K562 (cell line): ENCODE results near the gene SNW1. TPM values are rescaled to one million over a fixed set of nuclear protein-coding genes. Genes with fewer than 3 reads are reported as not detected.
A peak's percentile ranks its signal among the peaks of the same experiment; 100 is the strongest.

Experiments used
- ATAC-seq: fragments of 200-7000 bp; cut with Tn5 transposase; 3 replicates; pipeline ENCODE4 v1.9.1; 2020; ENCODE audit warnings: moderate library complexity
- BruUV-seq: library from RNA; stranded (reverse); fragments of 400-500 nt; replicated peaks from 2 replicates; lab custom pipeline; 2021; lab: Mats Ljungman, UMichigan
- CTCF ChIA-PET: fragments of 300-600 bp; formaldehyde crosslinking; extraction: SDS; loops from one replicate; lab custom pipeline; 2021; ENCODE audit warnings: low intra/inter-chr PET ratio; lab: Yijun Ruan, JAX
- POLR2A ChIA-PET: fragments of 300-600, 350-650 bp; sonication (Branson Sonifier 250); formaldehyde crosslinking; extraction: SDS; loops from one replicate; lab custom pipeline; 2021; ENCODE audit warnings: antibody characterized with exemption, inconsistent platforms; lab: Yijun Ruan, JAX
- DNase-seq, 4 experiments: peaks; one replicate each; pipeline versions ENCODE4 v3.0.0 to v3.0.0-alpha.2; 2011 to 2018; ENCODE audit warnings: low spot score in 3 of 4, mixed read lengths in 3 of 4; ENCODE audit errors: extremely low read depth in 1 of 4
- FAIRE-seq: peaks from 2 replicates; lab custom pipeline; 2011; peaks lifted over from hg19 to GRCh38; lab: Jason Lieb, UNC
- H2AFZ ChIP-seq: 2 replicates; pipeline ENCODE4 v1.6.0; 2011; ENCODE audit warnings: low read depth, low read length, control low read depth, inconsistent platforms
- H3K27ac ChIP-seq: fragments of 200-600 bp; 3 replicates; pipeline ENCODE4 v1.8.0; 2011; ENCODE audit warnings: low read depth, mild to moderate bottlenecking, control low read depth, inconsistent platforms, low read length, moderate library complexity, mixed read lengths; ENCODE audit errors: extremely low read depth
- H3K27me3 ChIP-seq, 2 experiments: fragments of 300-600 bp in 1 of 2; 2 replicates in 1 of 2; 3 replicates in 1 of 2; pipeline versions ENCODE4 v1.6.0 to v1.8.0; 2011; ENCODE audit warnings: inconsistent platforms in 2 of 2, low read length in 2 of 2, mild to moderate bottlenecking in 1 of 2, mixed read lengths in 1 of 2, moderate library complexity in 1 of 2; ENCODE audit not compliant: control insufficient read depth in 2 of 2, insufficient read depth in 2 of 2
- H3K36me3 ChIP-seq: fragments of 300-600 bp; 3 replicates; pipeline ENCODE4 v1.8.0; 2011; ENCODE audit warnings: mild to moderate bottlenecking, low read length, inconsistent platforms; ENCODE audit not compliant: control insufficient read depth, insufficient read depth
- H3K4me1 ChIP-seq, 2 experiments: fragments of 200-600 bp in 1 of 2; replicated peaks in 1 of 2; 2 replicates in 1 of 2; 3 replicates in 1 of 2; pipeline versions ENCODE4 v1.5.1 to v1.8.0; 2011; ENCODE audit warnings: inconsistent platforms in 2 of 2, low read length in 2 of 2, mild to moderate bottlenecking in 1 of 2, mixed read lengths in 1 of 2, moderate library complexity in 1 of 2; ENCODE audit not compliant: control insufficient read depth in 2 of 2, insufficient read depth in 2 of 2
- H3K4me2 ChIP-seq: 2 replicates; pipeline ENCODE4 v1.6.1; 2011; ENCODE audit warnings: low read length, control low read depth, inconsistent platforms, mixed read lengths; ENCODE audit not compliant: insufficient read depth
- H3K4me3 ChIP-seq: fragments of 200-600 bp; sonication (generic), shearing (Covaris generic); 2 replicates; pipeline ENCODE4 v1.5.1; 2016; ENCODE audit warnings: control low read depth, inconsistent platforms
- H3K79me2 ChIP-seq: fragments of 200-600 bp; 3 replicates; pipeline ENCODE4 v1.8.0; 2011; ENCODE audit warnings: low read length, inconsistent platforms; ENCODE audit not compliant: control insufficient read depth, insufficient read depth
- H3K9ac ChIP-seq, 2 experiments: 2 replicates each; pipeline versions ENCODE4 v1.6.0 to v1.6.1; 2011; ENCODE audit warnings: low read depth in 2 of 2, low read length in 2 of 2, control low read depth in 1 of 2, inconsistent platforms in 1 of 2, mild to moderate bottlenecking in 1 of 2, mixed read lengths in 1 of 2; ENCODE audit not compliant: insufficient read depth in 1 of 2
- H3K9me1 ChIP-seq: one replicate; pipeline ENCODE4 v1.6.0; 2011; ENCODE audit warnings: inconsistent platforms, mild to moderate bottlenecking, low read length, moderate library complexity; ENCODE audit not compliant: control insufficient read depth, insufficient read depth
- H3K9me3 ChIP-seq: replicated peaks from 2 replicates; pipeline ENCODE4 v1.5.1; 2011; ENCODE audit warnings: low read depth, low read length, inconsistent platforms; ENCODE audit not compliant: control insufficient read depth, insufficient read depth
- H4K20me1 ChIP-seq: replicated peaks from 2 replicates; pipeline ENCODE4 v1.6.1; 2011; ENCODE audit warnings: low read length, inconsistent platforms, mixed read lengths; ENCODE audit not compliant: control insufficient read depth, insufficient read depth
- DNMT1 ChIP-seq: fragments of 450-650 bp; IDR thresholded peaks from 2 replicates; pipeline ENCODE4 v1.6.1; 2016; ENCODE audit warnings: antibody characterized with exemption, mild to moderate bottlenecking
- RBM25 ChIP-seq: fragments of 200-400 bp; formaldehyde crosslinking; IDR thresholded peaks from 2 replicates; pipeline ENCODE4 v1.6.1; 2018; ENCODE audit warnings: low read length, low read depth, moderate library complexity; ENCODE audit not compliant: severe bottlenecking
- ZNF121 ChIP-seq: sonication (generic); formaldehyde crosslinking; conservative IDR thresholded peaks from 2 replicates; pipeline ENCODE4 v1.8.0; 2022; ENCODE audit warnings: missing genetic modification reagents
- WGBS: fragments of 100-300 bp; shearing (Covaris generic); methylation state at CpG from one replicate; pipeline ENCODE4 v1.1.6; 2016; ENCODE audit warnings: low coverage, mixed read lengths; ENCODE audit not compliant: insufficient coverage; ENCODE audit errors: missing lambda C conversion rate; 5-methylcytosine and 5-hydroxymethylcytosine counted together
- in situ Hi-C: fragments of 300-500 bp; cut with MboI; formaldehyde crosslinking; loops from 4 replicates; pipeline ENCODE4 v1.15.0; 2018; ENCODE audit warnings: inconsistent platforms, mixed read lengths
- intact Hi-C: fragments of 100-400 bp; cut with micrococcal nuclease; formaldehyde crosslinking; loops from 2 replicates; pipeline ENCODE4 v1.14.2; 2022
- polyA plus RNA-seq, 8 experiments: library from polyadenylated mRNA; depleted of rRNA in 4 of 8; stranded (reverse) in 5 of 8; unstranded in 3 of 8; fragments of >200 nt; fragmentation: Nextera tagmentation in 2 of 8; fragmentation: Illumina TruSeq in 1 of 8; extraction: Ambion mirVana in 2 of 8; extraction: Trizol in 1 of 8; gene quantifications; 2 replicates each; pipeline versions ENCODE4 v1.2.1 to v1.2.3, GENCODE V29; 2011 to 2014; ENCODE audit warnings: inconsistent platforms in 1 of 8, missing spikeins in 1 of 8
- total RNA-seq, 7 experiments: library from RNA; depleted of rRNA in 6 of 7; stranded (reverse); fragments of >200 nt in 6 of 7; fragmentation: Illumina TruSeq in 2 of 7; extraction: Trizol in 2 of 7; gene quantifications; 2 replicates each; pipeline versions ENCODE4 v1.2.1 to v1.2.3, GENCODE V29; 2011 to 2021; ENCODE audit warnings: low replicate concordance in 1 of 7

SNW1 gene
- total and polyA plus RNA-seq, 9 of the 15 experiments (the other 6 are each of a cell fraction or from before 2014, with no cell fraction given), result 64.4 to 143 (median 98.2) TPM

GRCh38 chr14:77800814-77801213 is 39.9 kb upstream of the SNW1 start:
- Histone ChIP-seq H3K27ac (peak overlapping the region; percentile 90), H3K9ac (peak overlapping the region in 1 of 2 experiments; percentile 89; a peak in 2 of 4 replicates), H3K4me3 (peak overlapping the region; percentile 71), H4K20me1 (no peaks in the 10 kb centered on the region)
- in situ Hi-C loops, result no loop called here
- DNase-seq, result no peak
- CTCF ChIA-PET, result no interaction called here
- WGBS, result 67% methylated on average over 1 of the region's 1 CpG
- TF ChIP-seq DNMT1 (no peak), ZNF121 (peak; percentile 54; the same call in 1 of the 2 replicates), RBM25 (peak; percentile 66)
- TF ChIP-seq, all 486 proteins: peak for 2
- H3K79me2 ChIP-seq, result peaks cover 9% of the 10 kb centered on the region; the same call in 2 of the 3 replicates
- H3K27me3 ChIP-seq, result no peaks in the 10 kb centered on the region
- ATAC-seq (no peak), FAIRE-seq (no peak)
- POLR2A ChIA-PET, result interaction anchor here (1.1 kb wide), 1 partner anchor 10 kb away, joined by 5 read pairs; no protein-coding TSS in a partner anchor
- H3K9me1 ChIP-seq, result no peaks in the 10 kb centered on the region
- no peaks in the 10 kb centered on the region for H3K9me3 ChIP-seq
- H2AFZ ChIP-seq, result peak overlapping the region; percentile 99
- no peaks in the 10 kb centered on the region for H3K36me3 ChIP-seq
- H3K4me2 ChIP-seq, result peak overlapping the region; percentile 92
- intact Hi-C loops, result loop anchor here (2.0 kb wide), 1 partner anchor 40 kb away; the partner anchor contains the start of gene SNW1
- BruUV-seq, result no TSS peak
- H3K4me1 ChIP-seq, result peaks cover 6 to 17% of the 10 kb centered on the region in 2 experiments; a peak in 4 of 5 replicates
